H9 (cell line): ENCODE measurements around the gene ACTL8. TPM values are rescaled to one million over a fixed set of nuclear protein-coding genes. Genes with fewer than 3 reads are reported as not detected.

ENCODE experiments used
- DNase-seq: peaks from one replicate; pipeline ENCODE4 v3.0.0-alpha.2; 2017
- H2AFZ ChIP-seq: one replicate; pipeline ENCODE4 v1.6.1; 2013; ENCODE audit warnings: mild to moderate bottlenecking, low read length, control low read depth, moderate library complexity
- H2AK5ac ChIP-seq: 2 replicates; pipeline ENCODE4 v1.6.1; 2013; ENCODE audit warnings: low read length, control low read depth, mixed read lengths; ENCODE audit not compliant: insufficient read length
- H2BK120ac ChIP-seq: one replicate; pipeline ENCODE4 v1.6.1; 2013; ENCODE audit warnings: low read depth, mild to moderate bottlenecking, low read length, control low read depth, inconsistent platforms; ENCODE audit not compliant: poor library complexity, severe bottlenecking
- H2BK12ac ChIP-seq: 2 replicates; pipeline ENCODE4 v1.6.1; 2013; ENCODE audit warnings: low read length, control low read depth, mixed read lengths, low read depth; ENCODE audit not compliant: insufficient read length
- H2BK15ac ChIP-seq: 2 replicates; pipeline ENCODE4 v1.6.1; 2013; ENCODE audit warnings: low read depth, low read length, control low read depth
- H2BK20ac ChIP-seq: one replicate; pipeline ENCODE4 v1.6.1; 2013; ENCODE audit warnings: low read depth, mild to moderate bottlenecking, low read length, control low read depth, inconsistent platforms; ENCODE audit not compliant: poor library complexity, severe bottlenecking
- H2BK5ac ChIP-seq: 2 replicates; pipeline ENCODE4 v1.6.1; 2013; ENCODE audit warnings: low read length, control low read depth, mixed read lengths; ENCODE audit not compliant: insufficient read length
- H3K14ac ChIP-seq: 2 replicates; pipeline ENCODE4 v1.6.1; 2013; ENCODE audit warnings: low read length, control low read depth; ENCODE audit not compliant: insufficient read depth
- H3K18ac ChIP-seq: 2 replicates; pipeline ENCODE4 v1.6.1; 2013; ENCODE audit warnings: low read depth, mild to moderate bottlenecking, mixed read lengths, low read length, control low read depth; ENCODE audit not compliant: insufficient read length
- H3K23ac ChIP-seq: 2 replicates; pipeline ENCODE4 v1.6.1; 2013; ENCODE audit warnings: low read length, control low read depth, mixed read lengths, low read depth; ENCODE audit not compliant: insufficient read length
- H3K23me2 ChIP-seq: 2 replicates; pipeline ENCODE4 v1.6.1; 2013; ENCODE audit warnings: low read depth, mild to moderate bottlenecking, mixed read lengths, low read length, control low read depth; ENCODE audit not compliant: insufficient read length, poor library complexity, severe bottlenecking
- H3K27ac ChIP-seq: 2 replicates; pipeline ENCODE4 v1.5.1; 2013; ENCODE audit warnings: low read length, control low read depth, mixed read lengths, low read depth; ENCODE audit not compliant: insufficient read length
- H3K27me3 ChIP-seq: 2 replicates; pipeline ENCODE4 v1.6.1; 2013; ENCODE audit warnings: low read length, control low read depth, inconsistent platforms; ENCODE audit not compliant: insufficient read depth
- H3K4ac ChIP-seq: 2 replicates; pipeline ENCODE4 v1.6.1; 2013; ENCODE audit warnings: low read depth, mild to moderate bottlenecking, control low read depth, inconsistent platforms, low read length, moderate library complexity
- H3K4me1 ChIP-seq: 2 replicates; pipeline ENCODE4 v1.6.1; 2013; ENCODE audit warnings: low read length, control low read depth, inconsistent platforms; ENCODE audit not compliant: insufficient read depth
- H3K4me2 ChIP-seq: 2 replicates; pipeline ENCODE4 v1.6.1; 2013; ENCODE audit warnings: low read length, control low read depth, mixed read lengths; ENCODE audit not compliant: insufficient read length, insufficient read depth
- H3K56ac ChIP-seq: 2 replicates; pipeline ENCODE4 v1.6.1; 2013; ENCODE audit warnings: low read depth, mild to moderate bottlenecking, mixed read lengths, low read length, control low read depth; ENCODE audit not compliant: insufficient read length
- H3K79me1 ChIP-seq: 2 replicates; pipeline ENCODE4 v1.6.1; 2013; ENCODE audit warnings: low read depth, mild to moderate bottlenecking, moderate library complexity, low read length, control low read depth, inconsistent platforms; ENCODE audit not compliant: insufficient read depth, poor library complexity, severe bottlenecking
- H3K79me2 ChIP-seq: 2 replicates; pipeline ENCODE4 v1.6.1; 2013; ENCODE audit warnings: low read length, control low read depth, inconsistent platforms; ENCODE audit not compliant: insufficient read depth
- H3K9ac ChIP-seq: 2 replicates; pipeline ENCODE4 v1.6.1; 2013; ENCODE audit warnings: low read length, control low read depth, mixed read lengths; ENCODE audit not compliant: insufficient read length; ENCODE audit errors: extremely low read depth
- H3K9me3 ChIP-seq: one replicate; pipeline ENCODE4 v1.6.1; 2013; ENCODE audit warnings: low read depth, low read length, inconsistent platforms; ENCODE audit not compliant: control insufficient read depth
- H3T11ph ChIP-seq: one replicate; pipeline ENCODE4 v1.6.1; 2013; ENCODE audit warnings: mild to moderate bottlenecking, low read length, control low read depth, inconsistent platforms
- H4K20me1 ChIP-seq: one replicate; pipeline ENCODE4 v1.6.1; 2013; ENCODE audit not compliant: control insufficient read depth, insufficient read length, insufficient read depth
- H4K5ac ChIP-seq: 2 replicates; pipeline ENCODE4 v1.6.1; 2013; ENCODE audit warnings: low read depth, mild to moderate bottlenecking, mixed read lengths, low read length, control low read depth; ENCODE audit not compliant: insufficient read length
- H4K8ac ChIP-seq: replicated peaks from 2 replicates; pipeline ENCODE4 v1.6.1; 2013; ENCODE audit warnings: low read length, control low read depth, mixed read lengths, low read depth; ENCODE audit not compliant: insufficient read length
- H4K91ac ChIP-seq: 2 replicates; pipeline ENCODE4 v1.6.1; 2013; ENCODE audit warnings: low read depth, mild to moderate bottlenecking, moderate library complexity, mixed read lengths, low read length, control low read depth; ENCODE audit not compliant: insufficient read length
- H3K27ac Mint-ChIP-seq, 3 experiments: 2 replicates in 2 of 3; 3 replicates in 1 of 3; pipeline ENCODE4 v1.8.0; 2020 to 2021; ENCODE audit warnings: mixed read lengths in 3 of 3, mild to moderate bottlenecking in 1 of 3, moderate library complexity in 1 of 3
- H3K27me3 Mint-ChIP-seq: 2 replicates; pipeline ENCODE4 v1.8.0; 2021; ENCODE audit warnings: low read depth, mild to moderate bottlenecking, moderate library complexity, mixed read lengths
- H3K36me3 Mint-ChIP-seq, 3 experiments: 2 replicates in 2 of 3; 3 replicates in 1 of 3; pipeline ENCODE4 v1.8.0; 2020 to 2021; ENCODE audit warnings: low read depth in 3 of 3, mixed read lengths in 3 of 3; ENCODE audit not compliant: insufficient read depth in 1 of 3
- H3K4me1 Mint-ChIP-seq, 2 experiments: 2 replicates each; pipeline ENCODE4 v1.8.0; 2020; ENCODE audit warnings: mixed read lengths in 2 of 2
- H3K4me3 Mint-ChIP-seq, 2 experiments: 2 replicates in 1 of 2; 3 replicates in 1 of 2; pipeline ENCODE4 v1.8.0; 2020 to 2021; ENCODE audit warnings: mild to moderate bottlenecking in 2 of 2, mixed read lengths in 2 of 2, moderate library complexity in 1 of 2
- H3K9me3 Mint-ChIP-seq, 2 experiments: 2 replicates in 1 of 2; 3 replicates in 1 of 2; pipeline ENCODE4 v1.8.0; 2020; ENCODE audit warnings: mild to moderate bottlenecking in 2 of 2, mixed read lengths in 2 of 2, moderate library complexity in 1 of 2
- WGBS: extraction: QIAGEN DNeasy Blood & Tissue Kit; methylation state at CpG from one replicate; pipeline ENCODE4 v1.1.7; 2013; ENCODE audit warnings: missing lambda C conversion rate, low lambda C conversion rate, mixed read lengths; ENCODE audit not compliant: insufficient read length; ENCODE audit errors: extremely low coverage; 5-methylcytosine and 5-hydroxymethylcytosine counted together
- total RNA-seq: library from RNA; stranded (reverse); gene quantifications from 2 replicates; pipeline ENCODE4 v1.2.1, GENCODE V29; 2021
- TF ChIP-seq, protein P1 (sequence below): fragments of 200-600 bp; sonication (generic); conservative IDR thresholded peaks from 3 replicates; pipeline ENCODE4 v1.8.0; 2021; ENCODE audit warnings: antibody characterized with exemption, mild to moderate bottlenecking

Gene ACTL8
- total RNA-seq, 1 experiment from 2014 or later: not detected

DNA sequence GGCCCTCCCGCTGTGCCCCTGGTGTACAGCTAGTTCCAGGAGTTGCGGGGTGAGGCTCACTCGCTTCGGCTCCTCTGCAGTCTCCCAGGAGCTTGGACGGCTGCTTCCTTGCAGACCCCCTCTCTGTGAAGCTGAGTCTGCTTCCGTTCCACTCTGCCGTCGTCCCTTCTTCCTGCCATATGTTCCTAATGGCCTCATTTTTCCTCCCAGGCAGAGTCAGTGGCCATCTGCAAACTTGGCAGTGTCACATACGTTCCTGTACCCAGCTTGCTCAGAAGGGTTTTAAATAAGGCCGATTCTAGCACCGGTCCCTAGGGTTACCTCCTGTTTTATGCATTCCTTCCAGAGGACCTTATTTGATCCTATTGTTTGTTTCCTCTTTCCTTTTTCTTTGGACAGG is 21.3 kb downstream of the ACTL8 start:
- Histone ChIP-seq H3K27me3 (no peaks in the 10 kb centered on the region), H4K20me1 (no peaks in the 10 kb centered on the region), H4K8ac (no peak overlapping the region), H3K56ac (no peak overlapping the region), H2AK5ac (no peak overlapping the region), H2BK5ac (no peak overlapping the region), H3T11ph (no peak overlapping the region), H3K4ac (no peak overlapping the region), H4K91ac (no peak overlapping the region), H3K79me2 (no peaks in the 10 kb centered on the region), H3K23me2 (no peaks in the 10 kb centered on the region), H2AFZ (no peak overlapping the region), H3K9ac (no peak overlapping the region), H3K79me1 (no peaks in the 10 kb centered on the region), H3K4me2 (no peak overlapping the region), H2BK15ac (no peak overlapping the region), H3K18ac (no peak overlapping the region), H3K14ac (no peak overlapping the region), H3K9me3 (no peaks in the 10 kb centered on the region), H2BK12ac (no peak overlapping the region), H3K27ac (no peak overlapping the region), H3K23ac (no peak overlapping the region), H2BK120ac (no peak overlapping the region), H4K5ac (no peak overlapping the region), H3K4me1 (no peaks in the 10 kb centered on the region), H2BK20ac (no peak overlapping the region)
- Mint-ChIP-seq H3K9me3 (no peaks in the 10 kb centered on the region; a peak in 1 of 5 replicates), H3K4me3 (no peak overlapping the region), H3K36me3 (no peaks in the 10 kb centered on the region), H3K27ac (no peak overlapping the region), H3K27me3 (peaks cover 11% of the 10 kb centered on the region), H3K4me1 (peaks cover 5 to 10% of the 10 kb centered on the region in 2 experiments)
- DNase-seq: no peak
- WGBS: no CpG with 5 or more reads among the region's 11 CpGs
- TF ChIP-seq, protein P1, sequence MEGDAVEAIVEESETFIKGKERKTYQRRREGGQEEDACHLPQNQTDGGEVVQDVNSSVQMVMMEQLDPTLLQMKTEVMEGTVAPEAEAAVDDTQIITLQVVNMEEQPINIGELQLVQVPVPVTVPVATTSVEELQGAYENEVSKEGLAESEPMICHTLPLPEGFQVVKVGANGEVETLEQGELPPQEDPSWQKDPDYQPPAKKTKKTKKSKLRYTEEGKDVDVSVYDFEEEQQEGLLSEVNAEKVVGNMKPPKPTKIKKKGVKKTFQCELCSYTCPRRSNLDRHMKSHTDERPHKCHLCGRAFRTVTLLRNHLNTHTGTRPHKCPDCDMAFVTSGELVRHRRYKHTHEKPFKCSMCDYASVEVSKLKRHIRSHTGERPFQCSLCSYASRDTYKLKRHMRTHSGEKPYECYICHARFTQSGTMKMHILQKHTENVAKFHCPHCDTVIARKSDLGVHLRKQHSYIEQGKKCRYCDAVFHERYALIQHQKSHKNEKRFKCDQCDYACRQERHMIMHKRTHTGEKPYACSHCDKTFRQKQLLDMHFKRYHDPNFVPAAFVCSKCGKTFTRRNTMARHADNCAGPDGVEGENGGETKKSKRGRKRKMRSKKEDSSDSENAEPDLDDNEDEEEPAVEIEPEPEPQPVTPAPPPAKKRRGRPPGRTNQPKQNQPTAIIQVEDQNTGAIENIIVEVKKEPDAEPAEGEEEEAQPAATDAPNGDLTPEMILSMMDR: no peak
